Stimulated activated CD4-positive, alpha-beta T cell treated with anti-CD3 and anti-CD28 coated beads, Interleukin-4, amount 100 ng/mL, for 24 hours (primary cell): Measurements from ENCODE around the gene NHLRC2.

Experiments
- DNase-seq: peaks from one replicate; pipeline ENCODE4 v3.0.0-alpha.2; 2020

NHLRC2 gene

GRCh38 chr10:113865901-113866300 lies 11.4 kb downstream of the NHLRC2 start:
- no peak for DNase-seq

- no peak for DNase-seq
These were observed 12.3 kb downstream of the NHLRC2 start for GRCh38 chr10:113866551-113867394.

- DNase-seq: no peak
These were observed 13.4 kb downstream of the NHLRC2 start for GRCh38 chr10:113867904-113868303.

- no peak for DNase-seq
These were observed 15.3 kb downstream of the NHLRC2 start for GRCh38 chr10:113869789-113870188.

- no peak for DNase-seq
These were observed 17.9 kb downstream of the NHLRC2 start for GRCh38 chr10:113872139-113873030.

GRCh38 chr10:113875212-113875611 lies 20.8 kb downstream of the NHLRC2 start:
- DNase-seq: no peak

GRCh38 chr10:113876461-113876860 lies 22.0 kb downstream of the NHLRC2 start:
- no peak for DNase-seq

GRCh38 chr10:113879691-113880090 lies 25.2 kb downstream of the NHLRC2 start:
- no peak for DNase-seq

- DNase-seq: no peak
These were observed 25.8 kb downstream of the NHLRC2 start for GRCh38 chr10:113880236-113880635.

GRCh38 chr10:113882240-113882639 lies 27.8 kb downstream of the NHLRC2 start:
- no peak for DNase-seq

- DNase-seq: no peak
These were observed 35.5 kb downstream of the NHLRC2 start for GRCh38 chr10:113889911-113890310.

- DNase-seq: no peak
These were observed 36.3 kb downstream of the NHLRC2 start for GRCh38 chr10:113890769-113891168.

- DNase-seq: no peak
These were observed 37.0 kb downstream of the NHLRC2 start for GRCh38 chr10:113891476-113891875.

GRCh38 chr10:113893570-113893969 lies 39.1 kb downstream of the NHLRC2 start:
- DNase-seq: no peak

- no peak for DNase-seq
These were observed 40.1 kb downstream of the NHLRC2 start for GRCh38 chr10:113894581-113894980.

GRCh38 chr10:113895018-113895417 lies 40.6 kb downstream of the NHLRC2 start:
- no peak for DNase-seq

- no peak for DNase-seq
These were observed 43.5 kb downstream of the NHLRC2 start for GRCh38 chr10:113897693-113898618.

GRCh38 chr10:113899952-113900598 lies 45.6 kb downstream of the NHLRC2 start:
- no peak for DNase-seq

GRCh38 chr10:113905756-113906155 lies 51.3 kb downstream of the NHLRC2 start:
- no peak for DNase-seq

- no peak for DNase-seq
These were observed 52.7 kb downstream of the NHLRC2 start for GRCh38 chr10:113907166-113907565.

- DNase-seq: no peak
These were observed 53.8 kb downstream of the NHLRC2 start for GRCh38 chr10:113908236-113908635.

- no peak for DNase-seq
These were observed 56.7 kb downstream of the NHLRC2 start for GRCh38 chr10:113911113-113911512.
